CD8-positive, alpha-beta memory T cell (primary cell): ENCODE data around the gene SFTA2. TPM values are rescaled to one million over a fixed set of nuclear protein-coding genes. Genes with fewer than 3 reads are reported as not detected.
"Not testable (repeated sequence)": the region's sequence is repeated elsewhere in the genome, so short reads cannot be mapped to it uniquely, and the experiment has no call there.

Experiments used
- CTCF ChIA-PET: fragments of 350-600 bp; sonication (Branson Sonifier 250); formaldehyde crosslinking; loops from one replicate; lab custom pipeline; 2021; ENCODE audit warnings: antibody characterized with exemption; lab: Charles Lee
- POLR2A ChIA-PET: fragments of 350-600 bp; sonication (Branson Sonifier 250); formaldehyde crosslinking; loops from one replicate; lab custom pipeline; 2021; ENCODE audit warnings: antibody characterized with exemption; lab: Charles Lee
- DNase-seq, 5 donors: peaks; one replicate each; pipeline versions ENCODE4 v3.0.0 to v3.0.0-alpha.2; 2020 to 2022; ENCODE audit warnings: mixed read lengths in 1 of 5
- H3K27ac ChIP-seq: one replicate; pipeline ENCODE4 v1.7.0; 2013; ENCODE audit warnings: low read depth, mild to moderate bottlenecking, low read length, moderate library complexity
- H3K27me3 ChIP-seq: 2 replicates; pipeline ENCODE4 v1.7.0; 2013; ENCODE audit warnings: low read length, mild to moderate bottlenecking; ENCODE audit not compliant: insufficient read depth, poor library complexity, severe bottlenecking
- H3K36me3 ChIP-seq: 2 replicates; pipeline ENCODE4 v1.7.0; 2013; ENCODE audit warnings: mild to moderate bottlenecking, low read length, moderate library complexity; ENCODE audit not compliant: insufficient read depth
- H3K4me1 ChIP-seq: 2 replicates; pipeline ENCODE4 v1.7.0; 2013; ENCODE audit warnings: mild to moderate bottlenecking, low read length, moderate library complexity; ENCODE audit not compliant: insufficient read depth
- H3K4me3 ChIP-seq: 2 replicates; pipeline ENCODE4 v1.7.0; 2013; ENCODE audit warnings: mild to moderate bottlenecking, low read length
- H3K9me3 ChIP-seq: 2 replicates; pipeline ENCODE4 v1.7.0; 2013; ENCODE audit warnings: mild to moderate bottlenecking, low read length
- H3K27ac Mint-ChIP-seq, 8 donors: one replicate each; pipeline ENCODE4 v1.8.0; 2020 to 2021; ENCODE audit warnings: mixed read lengths in 8 of 8, mild to moderate bottlenecking in 6 of 8, inconsistent platforms in 3 of 8, moderate library complexity in 3 of 8
- H3K27me3 Mint-ChIP-seq, 2 donors: one replicate each; pipeline ENCODE4 v1.8.0; 2020 to 2021; ENCODE audit warnings: mixed read lengths in 2 of 2, mild to moderate bottlenecking in 1 of 2, moderate library complexity in 1 of 2
- H3K36me3 Mint-ChIP-seq, 3 donors: one replicate each; pipeline ENCODE4 v1.8.0; 2020 to 2021; ENCODE audit warnings: mixed read lengths in 3 of 3, inconsistent platforms in 1 of 3, mild to moderate bottlenecking in 1 of 3
- H3K4me1 Mint-ChIP-seq, 3 donors: one replicate each; pipeline ENCODE4 v1.8.0; 2020 to 2021; ENCODE audit warnings: mixed read lengths in 3 of 3, inconsistent platforms in 1 of 3, mild to moderate bottlenecking in 1 of 3
- H3K4me3 Mint-ChIP-seq, 7 donors: one replicate each; pipeline ENCODE4 v1.8.0; 2020 to 2021; ENCODE audit warnings: mixed read lengths in 7 of 7, mild to moderate bottlenecking in 6 of 7, moderate library complexity in 4 of 7, inconsistent platforms in 2 of 7
- H3K9me3 Mint-ChIP-seq, 5 donors: one replicate each; pipeline ENCODE4 v1.8.0; 2020 to 2022; ENCODE audit warnings: mixed read lengths in 5 of 5, mild to moderate bottlenecking in 3 of 5, moderate library complexity in 2 of 5, inconsistent platforms in 1 of 5
- polyA plus RNA-seq: library from polyadenylated mRNA; unstranded; fragments of 300-500 nt; fragmentation: Illumina TruSeq; gene quantifications from one replicate; pipeline ENCODE4 v1.2.3, GENCODE V29; 2021
- total RNA-seq, 2 experiments: library from RNA; stranded (reverse); gene quantifications; one replicate each; pipeline ENCODE4 v1.2.3, GENCODE V29; 2021

The SFTA2 gene
- total and polyA plus RNA-seq, 3 experiments from 2014 or later = not detected

DNA sequence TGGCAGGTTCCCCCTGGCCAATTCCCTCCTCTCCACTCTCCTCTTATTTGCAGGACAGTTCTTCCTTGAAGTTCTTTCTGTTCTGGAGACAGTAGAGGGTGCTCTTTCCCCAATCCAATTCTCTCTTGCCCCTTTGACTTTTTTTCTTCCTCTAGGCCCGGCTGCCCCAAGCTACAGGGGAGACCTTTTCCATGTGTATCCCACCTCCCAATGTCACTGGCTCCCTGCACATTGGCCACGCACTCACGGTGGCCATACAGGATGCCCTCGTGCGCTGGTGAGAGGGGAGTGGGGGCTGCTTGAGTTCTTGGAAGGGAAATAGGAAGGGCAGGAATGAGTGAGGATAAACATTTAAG lies 16.4 kb downstream of the SFTA2 start:
- Mint-ChIP-seq H3K36me3 (peaks cover 4 to 74% (median 12%) of the 10 kb centered on the region in 3 donors), H3K4me1 (peaks cover 31 to 49% (median 45%) of the 10 kb centered on the region in 3 donors), H3K27ac (peak overlapping the region in 7 of 8 donors; percentile 21 to 95 (median 61)), H3K4me3 (peak overlapping the region; percentile 82 to 97 (median 93)), H3K27me3 (peaks cover 0 to 3% of the 10 kb centered on the region in 2 donors), H3K9me3 (no peaks in the 10 kb centered on the region)
- no peaks in the 10 kb centered on the region for H3K27me3 ChIP-seq
- peak overlapping the region; percentile 68 for H3K27ac ChIP-seq
- peaks cover 30% of the 10 kb centered on the region for H3K36me3 ChIP-seq
- CTCF ChIA-PET = interaction anchor here (1.3 to 1.7 kb wide), 4 partner anchors 10 to 172 kb away, joined by 3 to 9 read pairs (median 6); no protein-coding TSS in a partner anchor
- no peak overlapping the region for H3K4me3 ChIP-seq
- no peaks in the 10 kb centered on the region for H3K9me3 ChIP-seq
- peaks cover 11% of the 10 kb centered on the region for H3K4me1 ChIP-seq
- POLR2A ChIA-PET = no interaction called here
- DNase-seq = peak in 2 of 5 donors; percentile 11 to 12

DNA sequence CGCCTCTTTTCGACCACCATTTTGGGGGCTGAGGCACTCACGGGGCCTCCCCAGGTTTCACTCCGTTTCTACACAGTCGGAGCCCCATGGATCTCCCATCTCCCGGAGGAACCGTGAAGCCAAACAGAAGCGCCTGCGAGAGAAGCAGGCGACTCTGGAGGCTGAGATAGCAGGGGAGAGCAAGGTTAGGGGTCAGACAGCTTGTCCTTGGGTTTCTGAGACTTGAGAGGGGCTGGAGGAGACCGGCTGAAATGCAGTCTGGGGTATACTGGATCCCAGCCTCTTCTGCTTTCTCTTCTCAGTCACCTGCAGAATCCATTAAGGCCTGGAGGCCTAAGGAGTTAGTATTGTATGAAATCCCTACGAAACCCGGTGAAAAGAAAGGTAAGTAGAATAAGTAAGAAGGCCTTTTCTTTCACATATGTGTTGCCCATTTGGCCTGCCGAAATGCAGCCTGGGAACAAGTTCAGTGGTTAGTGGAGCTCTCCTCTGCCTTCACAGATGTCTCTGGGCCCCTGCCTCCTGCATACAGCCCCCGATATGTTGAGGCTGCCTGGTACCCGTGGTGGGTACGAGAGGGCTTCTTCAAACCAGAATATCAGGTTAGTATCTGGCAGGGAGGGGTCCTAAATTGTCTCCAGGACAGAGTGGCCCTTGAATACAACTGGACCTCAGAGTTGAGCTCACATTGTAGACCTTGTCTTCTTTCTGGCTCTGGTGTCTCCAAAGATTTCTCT lies 16.9 kb downstream of the SFTA2 start:
- H3K9me3 Mint-ChIP-seq = no peaks in the 10 kb centered on the region
- peak overlapping the region; percentile 94 for H3K4me3 ChIP-seq
- H3K36me3 Mint-ChIP-seq = peaks cover 4 to 72% (median 12%) of the 10 kb centered on the region in 3 donors
- H3K27ac ChIP-seq = peak overlapping the region; percentile 68
- H3K27me3 ChIP-seq = no peaks in the 10 kb centered on the region
- DNase-seq = peak in 1 of 5 donors; percentile 9
- ChIA-PET CTCF (interaction anchor here (1.0 to 2.2 kb wide), 8 partner anchors 9 to 236 kb away, joined by 3 to 9 read pairs (median 5); no protein-coding TSS in a partner anchor), POLR2A (interaction anchor here (2.1 kb wide), 1 partner anchor 41 kb away, joined by 12 read pairs; no protein-coding TSS in a partner anchor)
- H3K4me1 Mint-ChIP-seq = peaks cover 31 to 49% (median 45%) of the 10 kb centered on the region in 3 donors
- peak overlapping the region; percentile 61 to 97 (median 90) for H3K27ac Mint-ChIP-seq
- peaks cover 27% of the 10 kb centered on the region for H3K36me3 ChIP-seq
- H3K9me3 ChIP-seq = no peaks in the 10 kb centered on the region
- peaks cover 11% of the 10 kb centered on the region for H3K4me1 ChIP-seq
- peaks cover 0 to 3% of the 10 kb centered on the region in 2 donors for H3K27me3 Mint-ChIP-seq
- H3K4me3 Mint-ChIP-seq = peak overlapping the region; percentile 82 to 97 (median 93)

DNA sequence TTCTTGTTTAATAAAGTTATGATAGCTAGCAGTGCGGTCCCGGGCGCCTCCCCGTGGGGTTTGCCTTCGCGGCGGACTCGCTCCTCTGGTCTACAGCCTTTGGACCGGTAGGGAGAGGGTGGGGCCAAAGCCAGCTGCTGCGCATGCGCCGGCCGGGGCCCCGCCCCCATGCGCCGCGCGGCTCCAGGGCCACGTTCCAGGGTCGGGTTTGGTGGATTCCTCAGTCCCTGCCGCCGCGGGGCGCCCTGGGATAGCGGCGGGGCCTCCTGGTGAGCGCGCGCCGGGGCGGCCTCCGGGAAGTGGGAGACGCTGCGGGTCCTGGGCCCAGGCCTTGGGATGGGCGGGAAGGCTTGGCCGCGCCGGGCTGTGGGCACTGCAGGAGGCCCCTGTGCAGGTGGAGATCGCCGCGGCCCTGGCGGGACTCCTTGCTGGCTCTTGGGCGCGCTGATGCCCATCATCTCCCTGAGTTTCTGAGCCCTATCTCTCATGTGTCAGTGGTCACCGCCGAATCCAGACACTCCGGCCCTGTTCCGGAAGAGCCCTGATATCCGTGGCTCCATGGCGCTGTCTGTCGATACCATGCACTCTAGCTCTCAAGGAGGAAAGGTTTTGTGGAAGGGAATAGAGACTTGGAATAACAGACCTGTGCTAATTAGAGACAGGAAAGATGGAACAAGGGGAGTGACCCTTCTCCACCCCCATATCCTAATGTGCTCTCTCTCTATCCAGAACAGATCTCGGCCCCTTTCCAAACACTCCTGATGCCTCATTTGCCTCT lies 17.7 kb downstream of the SFTA2 start, which contains the start of gene VARS2:
Gene VARS2, plus strand, starts transcription at position 163 of the 778 bp plus-strand sequence. Its CDS starts 599 bp downstream, at position 762.
- POLR2A ChIA-PET = interaction anchor here (0.8 to 2.1 kb wide), 2 partner anchors 41 to 373 kb away, joined by 5 to 12 read pairs; no protein-coding TSS in a partner anchor
- Mint-ChIP-seq H3K4me1 (peaks cover 31 to 49% (median 46%) of the 10 kb centered on the region in 3 donors), H3K9me3 (no peaks in the 10 kb centered on the region), H3K36me3 (peaks cover 4 to 66% (median 7%) of the 10 kb centered on the region in 3 donors), H3K27ac (peak within 1 kb of the TSS; percentile 73 to 97 (median 90)), H3K4me3 (peak within 1 kb of the TSS; percentile 82 to 97 (median 93)), H3K27me3 (peaks cover 0 to 3% of the 10 kb centered on the region in 2 donors)
- peak; percentile 77 to 90 (median 87) for DNase-seq
- Histone ChIP-seq H3K4me1 (peaks cover 11% of the 10 kb centered on the region), H3K27me3 (no peaks in the 10 kb centered on the region), H3K9me3 (no peaks in the 10 kb centered on the region), H3K36me3 (peaks cover 27% of the 10 kb centered on the region), H3K27ac (peak within 1 kb of the TSS; percentile 68), H3K4me3 (peak within 1 kb of the TSS; percentile 94)
- CTCF ChIA-PET = interaction anchor here (0.9 to 2.2 kb wide), 10 partner anchors 10 to 453 kb away, joined by 3 to 9 read pairs (median 4); no protein-coding TSS in a partner anchor

DNA sequence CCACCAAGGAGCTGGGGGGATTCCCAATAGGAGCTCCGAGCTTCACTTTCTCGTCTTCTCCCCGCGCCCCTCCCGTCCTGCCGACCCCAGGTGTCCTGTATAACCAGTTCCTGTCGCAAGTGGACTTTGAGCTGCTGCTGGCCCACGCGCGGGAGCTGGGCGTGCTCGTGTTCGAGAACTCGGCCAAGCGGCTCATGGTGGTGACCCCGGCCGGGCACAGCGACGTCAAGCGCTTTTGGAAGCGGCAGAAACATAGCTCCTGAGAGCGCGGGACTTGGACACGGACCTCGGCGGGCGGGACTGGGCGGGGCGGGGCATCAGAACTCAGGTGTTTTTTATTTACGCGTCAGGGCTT lies 18.3 kb downstream of the SFTA2 start:
- peaks cover 17% of the 10 kb centered on the region for H3K4me1 ChIP-seq
- POLR2A ChIA-PET = interaction anchor here (0.8 to 2.1 kb wide), 2 partner anchors 42 to 373 kb away, joined by 5 to 12 read pairs; no protein-coding TSS in a partner anchor
- Mint-ChIP-seq H3K27me3 (peaks cover 0 to 3% of the 10 kb centered on the region in 2 donors), H3K27ac (peak overlapping the region in 7 of 8 donors; percentile 68 to 90 (median 82)), H3K36me3 (peaks cover 4 to 64% (median 4%) of the 10 kb centered on the region in 3 donors), H3K4me1 (peaks cover 36 to 52% (median 51%) of the 10 kb centered on the region in 3 donors), H3K9me3 (no peaks in the 10 kb centered on the region), H3K4me3 (peak overlapping the region; percentile 82 to 97 (median 93))
- H3K9me3 ChIP-seq = no peaks in the 10 kb centered on the region
- H3K4me3 ChIP-seq = peak overlapping the region; percentile 94
- H3K27me3 ChIP-seq = no peaks in the 10 kb centered on the region
- H3K36me3 ChIP-seq = peaks cover 26% of the 10 kb centered on the region
- DNase-seq = no peak
- no peak overlapping the region for H3K27ac ChIP-seq
- CTCF ChIA-PET = interaction anchor here (0.7 to 2.2 kb wide), 9 partner anchors 9 to 453 kb away, joined by 3 to 9 read pairs (median 4); no protein-coding TSS in a partner anchor

DNA sequence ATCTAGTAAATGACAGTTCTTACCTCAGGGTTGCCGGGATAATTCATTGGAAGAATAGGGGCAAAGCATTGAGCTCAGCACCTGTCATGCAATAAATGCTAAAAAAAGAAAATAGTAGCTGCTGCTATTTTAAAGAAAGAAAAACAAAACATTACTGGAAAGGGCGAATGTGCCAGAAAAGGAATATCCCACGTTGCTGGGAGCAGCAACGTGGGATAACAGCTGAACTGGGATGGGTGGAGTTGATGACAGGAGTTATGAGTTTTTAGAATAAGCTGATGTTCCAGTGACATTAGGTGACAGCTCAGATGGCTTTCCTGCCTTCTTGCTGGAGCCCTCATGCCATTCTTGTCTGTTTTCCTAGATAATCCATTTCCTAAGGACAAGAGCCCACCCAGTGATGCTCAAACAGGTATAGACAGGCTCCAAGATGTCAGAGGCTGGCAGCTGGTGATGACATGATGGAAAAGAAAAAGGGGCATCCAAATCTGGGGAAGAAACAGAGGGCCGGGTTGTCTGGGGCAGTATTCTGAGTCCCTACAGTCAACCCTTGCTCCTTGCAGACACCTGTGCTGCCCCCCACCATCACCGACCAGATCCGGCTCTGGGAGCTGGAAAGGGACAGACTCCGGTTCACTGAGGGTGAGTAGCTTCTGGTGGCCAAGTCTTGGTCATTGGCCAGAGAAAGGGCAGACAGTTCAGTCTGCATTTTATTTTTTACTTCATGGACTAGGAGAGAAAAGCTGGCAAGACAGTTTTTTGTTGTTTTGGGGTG lies 19.0 kb downstream of the SFTA2 start:
- DNase-seq = no peak
- H3K36me3 ChIP-seq = peaks cover 22% of the 10 kb centered on the region
- H3K4me3 ChIP-seq = peak overlapping the region; percentile 94
- H3K27ac ChIP-seq = no peak overlapping the region
- H3K36me3 Mint-ChIP-seq = peaks cover 4 to 65% (median 4%) of the 10 kb centered on the region in 3 donors
- ChIA-PET CTCF (interaction anchor here (0.7 to 2.2 kb wide), 8 partner anchors 42 to 454 kb away, joined by 3 to 9 read pairs (median 4); no protein-coding TSS in a partner anchor), POLR2A (interaction anchor here (2.1 kb wide), 1 partner anchor 43 kb away, joined by 12 read pairs; no protein-coding TSS in a partner anchor)
- no peaks in the 10 kb centered on the region for H3K9me3 ChIP-seq
- H3K4me1 ChIP-seq = peaks cover 22% of the 10 kb centered on the region
- H3K4me1 Mint-ChIP-seq = peaks cover 43 to 60% (median 54%) of the 10 kb centered on the region in 3 donors
- H3K9me3 Mint-ChIP-seq = no peaks in the 10 kb centered on the region
- H3K4me3 Mint-ChIP-seq = peak overlapping the region; percentile 82 to 97 (median 93)
- H3K27me3 Mint-ChIP-seq = peaks cover 0 to 3% of the 10 kb centered on the region in 2 donors
- H3K27me3 ChIP-seq = no peaks in the 10 kb centered on the region
- peak overlapping the region in 7 of 8 donors; percentile 43 to 90 (median 74) for H3K27ac Mint-ChIP-seq

DNA sequence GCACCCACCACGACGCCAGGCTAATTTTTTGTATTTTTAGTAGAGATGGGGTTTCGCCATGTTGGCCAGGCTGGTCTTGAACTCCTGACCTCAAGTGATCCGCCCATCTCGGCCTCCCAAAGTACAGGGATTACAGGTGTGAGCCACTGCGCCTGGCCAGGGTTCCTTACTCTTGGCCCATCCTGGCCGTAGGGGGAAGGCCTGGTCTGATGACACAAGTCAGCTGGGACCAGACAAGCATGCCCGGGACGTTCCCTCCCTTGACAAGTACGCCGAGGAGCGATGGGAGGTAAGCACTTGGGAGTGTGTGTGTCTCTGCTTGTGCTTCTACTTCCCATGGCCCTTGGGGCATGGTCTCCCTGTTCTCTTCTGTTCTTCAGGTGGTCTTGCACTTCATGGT lies 21.5 kb downstream of the SFTA2 start:
- H3K27ac Mint-ChIP-seq, H3K27ac ChIP-seq, H3K36me3 ChIP-seq, H3K27me3 ChIP-seq, POLR2A ChIA-PET, H3K4me3 ChIP-seq, H3K9me3 ChIP-seq, H3K27me3 Mint-ChIP-seq, DNase-seq, H3K9me3 Mint-ChIP-seq: not testable (repeated sequence)
- CTCF ChIA-PET = interaction anchor here (1.4 kb wide), 1 partner anchor 8 kb away, joined by 3 read pairs; no protein-coding TSS in a partner anchor
- Mint-ChIP-seq H3K36me3 (peaks cover 4 to 44% (median 4%) of the 10 kb centered on the region in 3 donors), H3K4me3 (peak overlapping the region in 2 of 7 donors; percentile 51 to 97), H3K4me1 (peaks cover 35 to 51% (median 42%) of the 10 kb centered on the region in 3 donors)
- peaks cover 22% of the 10 kb centered on the region for H3K4me1 ChIP-seq
